HG02885 (cell line): Measurements from ENCODE around the gene CCDC171.
"Not testable (repeated sequence)": the region's sequence is repeated elsewhere in the genome, so short reads cannot be mapped to it uniquely, and the experiment has no call there.

Experiments
- ATAC-seq: cut with Tn5 transposase; IDR thresholded peaks from one replicate; pipeline ENCODE4 v1.9.1; 2021; ENCODE audit warnings: mild to moderate bottlenecking; ENCODE audit not compliant: unreplicated experiment, poor library complexity

CCDC171 gene

DNA sequence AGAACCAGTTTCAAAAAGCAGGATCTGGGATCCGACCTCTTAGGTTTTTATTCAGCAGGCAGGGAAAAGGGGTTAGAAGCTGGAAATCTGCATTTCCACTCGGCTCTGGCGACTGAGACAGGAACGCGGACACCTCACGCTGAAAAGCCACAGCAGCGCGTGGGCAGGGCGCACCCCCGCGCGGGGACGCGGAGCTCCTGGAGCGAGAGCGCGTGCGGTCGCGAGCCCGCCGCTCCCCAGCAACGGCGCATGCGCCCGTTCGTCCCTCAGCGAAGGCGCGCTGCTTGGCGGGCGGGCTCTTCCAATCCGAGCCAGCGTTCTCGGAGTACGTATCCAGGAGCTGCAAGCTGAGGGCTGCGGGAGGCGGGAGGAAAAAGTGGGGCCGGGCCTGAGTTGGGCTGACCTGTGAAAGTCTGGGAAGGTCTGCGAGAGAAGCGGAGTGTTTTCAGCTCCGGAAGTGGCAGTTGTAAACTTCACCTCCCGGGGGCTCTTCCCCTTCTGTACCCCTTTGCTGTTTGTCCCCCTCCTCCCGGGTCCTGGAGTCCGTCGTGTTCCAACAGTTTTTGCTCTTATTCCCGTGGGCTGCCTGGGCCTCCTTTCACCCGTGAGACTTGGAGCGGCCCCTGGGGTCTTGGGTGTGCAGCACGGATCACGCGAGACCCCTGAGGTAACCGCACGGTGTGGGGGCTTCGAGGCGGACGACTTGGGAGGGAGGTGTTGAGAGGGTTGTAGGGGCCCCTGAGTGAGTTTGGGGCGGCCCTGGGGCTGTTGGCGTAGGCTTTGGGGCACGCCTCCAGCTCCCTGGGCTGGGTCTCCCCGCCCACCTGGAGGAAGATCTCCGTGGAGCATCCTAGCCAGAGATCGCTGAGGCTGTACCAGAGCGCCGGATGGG, at the start of gene CCDC171:
Gene CCDC171 (plus strand): TSS at position 408 of the 892 bp plus-strand sequence. CDS start 11,046 bp downstream, outside the sequence.
- ATAC-seq: peak; percentile 76

DNA sequence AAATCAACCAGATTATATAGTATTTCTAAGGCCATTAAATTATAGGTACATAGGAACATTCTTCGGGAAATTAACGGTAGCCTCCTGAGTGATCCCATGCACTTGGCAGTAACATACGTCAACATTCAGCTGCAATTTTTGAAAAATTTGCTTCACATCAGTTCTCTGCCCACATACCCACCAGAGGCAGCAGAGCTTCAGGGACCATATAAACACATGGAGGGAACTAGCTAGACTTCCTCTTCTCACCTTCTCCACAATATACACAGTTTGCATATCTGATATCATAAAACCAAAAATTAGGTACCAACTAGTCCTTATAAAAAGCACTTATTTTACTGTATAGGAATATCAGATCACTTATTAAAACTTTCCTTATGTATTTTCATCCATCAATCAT, 46.9 kb upstream of the CCDC171 start:
- ATAC-seq: no peak

- ATAC-seq: peak; percentile 44
Measured at GRCh38 chr9:15509931-15510788, 42.7 kb upstream of the CCDC171 start.

GRCh38 chr9:15510789-15511575, 41.9 kb upstream of the CCDC171 start, which contains the start of gene PSIP1:
TSS of gene PSIP1 (minus strand) at chr9:15510970. CDS start at chr9:15510188, 782 bp downstream.
- peak; percentile 79 for ATAC-seq

- ATAC-seq: no peak
Measured at GRCh38 chr9:15512204-15512603, 40.6 kb upstream of the CCDC171 start.

DNA sequence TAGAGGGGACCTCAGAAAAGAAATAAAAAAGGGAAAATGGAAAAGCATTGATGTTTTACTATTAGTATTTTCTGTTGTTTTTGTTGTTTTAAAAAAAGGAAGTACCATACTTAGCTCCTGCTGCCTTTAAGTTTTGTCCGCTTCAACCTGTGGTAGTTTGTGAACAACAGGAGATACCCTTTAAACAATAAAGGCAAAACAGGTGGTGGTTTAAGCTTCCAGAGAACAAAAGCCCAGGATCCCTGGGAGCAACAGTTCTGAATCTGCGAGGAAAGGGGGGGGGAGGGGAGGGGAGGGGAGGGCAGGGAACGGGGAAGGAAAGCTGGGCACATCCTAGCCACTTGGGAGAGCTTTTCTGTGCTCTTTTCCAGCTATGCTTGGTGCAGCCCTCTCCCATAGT, 40.0 kb upstream of the CCDC171 start:
- no peak for ATAC-seq

DNA sequence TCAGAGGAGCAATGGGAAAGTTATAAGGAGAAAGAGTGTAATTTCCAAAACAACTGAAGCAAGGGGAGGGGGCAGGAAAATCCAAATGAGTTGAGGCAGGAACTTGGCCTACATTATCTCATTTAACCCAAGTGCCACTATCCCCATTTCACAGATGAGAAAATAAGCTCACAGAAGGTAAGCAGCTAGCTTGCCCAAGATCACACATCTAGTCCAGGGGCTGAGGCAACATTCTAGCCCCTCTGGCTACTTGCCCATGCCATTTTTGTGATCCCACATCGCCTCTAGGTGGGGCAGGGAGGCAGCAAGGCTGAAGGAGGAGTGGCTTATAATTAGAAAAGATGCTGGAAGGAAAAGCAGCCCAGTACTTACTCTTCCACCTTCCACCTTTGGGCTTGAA, 39.5 kb upstream of the CCDC171 start:
- ATAC-seq: no peak

- ATAC-seq: no peak
Measured at GRCh38 chr9:15519831-15520230, 33.0 kb upstream of the CCDC171 start.

GRCh38 chr9:15521254-15521653, 31.6 kb upstream of the CCDC171 start:
- no peak for ATAC-seq

DNA sequence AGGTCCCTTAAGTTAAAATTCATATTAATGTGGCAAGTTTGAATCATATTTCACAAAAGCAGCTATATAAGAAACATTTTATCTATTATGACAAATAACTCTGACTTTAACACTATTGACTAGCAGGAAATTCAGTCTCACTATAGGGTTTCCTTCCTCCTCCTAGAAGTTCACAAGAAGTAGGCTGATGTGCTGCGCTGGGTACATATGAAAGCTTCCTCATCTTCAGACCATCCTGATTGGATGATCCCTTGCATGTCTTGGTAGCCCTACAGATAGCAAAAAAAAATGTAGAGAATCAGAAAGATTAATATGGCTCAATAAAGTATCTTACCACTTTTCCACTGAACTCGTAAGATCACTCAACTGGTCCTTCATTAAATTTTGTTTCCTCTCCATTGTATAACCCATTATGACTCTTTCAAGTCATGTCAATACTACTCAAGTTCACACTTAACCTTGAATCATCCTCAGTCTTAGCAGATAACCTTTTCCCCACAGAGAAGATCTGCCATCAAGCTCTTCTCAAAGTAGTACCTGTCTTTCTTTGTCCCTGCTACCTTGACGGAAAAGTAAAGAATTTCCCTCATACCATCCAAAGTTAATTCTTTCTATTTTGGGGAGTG, 30.6 kb upstream of the CCDC171 start:
- ATAC-seq: no peak

DNA sequence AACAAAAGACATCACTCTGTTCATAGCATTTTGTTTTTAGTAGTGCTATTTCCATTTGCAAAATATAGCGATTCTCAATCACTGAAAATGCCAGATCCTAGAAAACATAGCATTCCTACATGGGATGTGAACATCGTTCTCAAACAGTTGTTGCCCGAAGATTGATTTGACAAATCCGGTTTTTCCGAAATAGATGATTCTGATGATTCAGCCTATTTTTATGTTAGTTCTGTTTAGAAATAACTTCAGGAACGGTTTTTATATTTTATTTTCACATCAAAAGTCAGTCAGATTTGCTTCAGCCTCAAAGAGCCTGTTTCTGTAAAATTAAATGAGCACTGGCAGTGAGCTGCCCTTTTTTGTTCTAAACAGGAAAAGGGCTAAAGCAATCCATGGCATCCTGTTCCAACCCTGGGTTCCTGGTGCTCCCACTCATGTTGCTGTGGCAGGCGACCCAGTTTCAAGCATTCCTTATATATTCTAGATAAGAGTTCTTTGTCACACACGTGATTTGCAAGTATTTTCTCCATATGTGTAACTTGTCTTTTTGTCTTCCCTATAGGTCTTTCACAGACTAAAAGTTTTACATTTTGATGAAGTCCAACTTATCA, 27.9 kb upstream of the CCDC171 start:
- no peak for ATAC-seq

- no peak for ATAC-seq
Measured at GRCh38 chr9:15525958-15526357, 26.9 kb upstream of the CCDC171 start.

GRCh38 chr9:15527035-15527434, 25.8 kb upstream of the CCDC171 start:
- ATAC-seq: not testable (repeated sequence)

DNA sequence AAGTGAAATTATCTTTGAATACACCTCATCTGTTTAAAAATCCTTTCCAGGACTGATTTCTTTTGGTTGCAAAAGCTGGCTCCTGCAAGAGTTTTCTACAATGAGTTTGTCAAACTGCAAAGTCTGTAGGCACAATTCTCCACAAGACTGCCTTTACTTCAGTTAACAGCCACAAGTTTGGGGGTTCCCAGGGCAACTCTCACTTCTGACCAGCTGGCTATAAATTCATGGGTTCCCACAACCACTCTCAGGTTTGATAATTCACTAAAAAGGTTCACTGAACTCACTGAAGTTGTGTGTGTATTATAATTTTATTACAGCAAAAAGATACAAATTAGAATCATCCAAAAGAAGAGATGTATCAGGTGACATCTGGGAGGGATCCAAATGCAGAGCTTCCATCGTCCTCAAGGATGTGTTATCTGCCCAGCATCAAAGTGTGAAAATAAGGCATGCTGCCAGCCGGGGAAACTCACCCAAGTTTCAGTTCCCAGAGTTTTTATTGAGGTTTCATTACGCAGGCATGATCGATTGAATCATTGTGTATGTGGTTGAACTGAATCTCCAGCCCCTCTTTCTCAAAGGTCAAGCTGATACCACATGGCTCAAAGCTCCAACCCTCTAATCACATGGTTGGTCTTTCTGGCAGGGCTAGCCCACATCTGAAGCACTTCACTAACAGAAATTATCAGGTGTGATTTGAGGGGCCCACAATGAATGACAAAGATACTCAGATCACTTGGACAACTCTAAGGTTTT, 23.1 kb upstream of the CCDC171 start:
- peak; percentile 86 for ATAC-seq

DNA sequence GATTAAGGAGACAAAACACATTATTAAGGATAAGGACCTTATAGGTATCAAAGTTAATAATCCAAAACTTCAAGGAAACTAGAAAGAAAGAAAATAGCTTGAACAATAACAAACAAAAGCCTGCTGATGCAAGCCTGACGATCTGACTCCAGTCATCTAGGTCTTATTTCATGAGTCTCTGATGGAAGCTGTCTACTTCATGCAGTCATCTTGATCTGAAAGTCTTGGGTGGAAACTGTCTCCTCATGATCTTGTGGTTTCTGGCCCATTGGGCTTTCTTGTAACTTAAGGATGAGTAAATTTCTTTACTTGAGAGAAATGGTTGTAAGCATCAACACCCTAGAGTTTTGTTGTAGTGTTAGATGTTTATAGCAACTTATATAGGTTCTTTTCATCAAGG, 21.5 kb upstream of the CCDC171 start:
- ATAC-seq: peak; percentile 45

GRCh38 chr9:15541872-15542271, 11.0 kb upstream of the CCDC171 start:
- no peak for ATAC-seq

DNA sequence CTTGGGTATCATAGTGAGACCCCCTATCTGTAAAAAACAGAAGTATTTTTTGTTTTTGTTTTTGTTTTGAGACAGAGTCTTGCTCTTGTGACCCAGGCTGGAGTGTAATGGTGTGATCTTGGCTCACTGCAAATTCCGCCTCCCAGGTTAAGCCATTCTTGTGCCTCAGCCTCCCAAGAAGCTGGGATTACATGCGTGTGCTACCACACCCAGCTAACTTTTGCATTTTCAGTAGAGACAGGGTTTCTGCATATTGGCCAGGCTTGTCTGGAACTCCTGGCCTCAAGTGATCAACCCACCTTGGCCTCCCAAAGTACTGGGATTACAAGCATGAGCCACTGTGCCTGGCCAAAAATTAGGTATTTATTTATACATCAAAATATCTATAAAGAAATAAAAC, 10.2 kb upstream of the CCDC171 start:
- no peak for ATAC-seq

- ATAC-seq: no peak
Measured at GRCh38 chr9:15543047-15543813, 9.6 kb upstream of the CCDC171 start.
